GM19397 (cell line): ENCODE measurements around the gene FMNL1.
"Not testable (repeated sequence)": the region's sequence is repeated elsewhere in the genome, so short reads cannot be mapped to it uniquely, and the experiment has no call there.

ENCODE experiments used
- ATAC-seq: cut with Tn5 transposase; IDR thresholded peaks from one replicate; pipeline ENCODE4 v1.9.1; 2021; ENCODE audit warnings: mild to moderate bottlenecking, moderate library complexity; ENCODE audit not compliant: unreplicated experiment

FMNL1 gene, protein sequence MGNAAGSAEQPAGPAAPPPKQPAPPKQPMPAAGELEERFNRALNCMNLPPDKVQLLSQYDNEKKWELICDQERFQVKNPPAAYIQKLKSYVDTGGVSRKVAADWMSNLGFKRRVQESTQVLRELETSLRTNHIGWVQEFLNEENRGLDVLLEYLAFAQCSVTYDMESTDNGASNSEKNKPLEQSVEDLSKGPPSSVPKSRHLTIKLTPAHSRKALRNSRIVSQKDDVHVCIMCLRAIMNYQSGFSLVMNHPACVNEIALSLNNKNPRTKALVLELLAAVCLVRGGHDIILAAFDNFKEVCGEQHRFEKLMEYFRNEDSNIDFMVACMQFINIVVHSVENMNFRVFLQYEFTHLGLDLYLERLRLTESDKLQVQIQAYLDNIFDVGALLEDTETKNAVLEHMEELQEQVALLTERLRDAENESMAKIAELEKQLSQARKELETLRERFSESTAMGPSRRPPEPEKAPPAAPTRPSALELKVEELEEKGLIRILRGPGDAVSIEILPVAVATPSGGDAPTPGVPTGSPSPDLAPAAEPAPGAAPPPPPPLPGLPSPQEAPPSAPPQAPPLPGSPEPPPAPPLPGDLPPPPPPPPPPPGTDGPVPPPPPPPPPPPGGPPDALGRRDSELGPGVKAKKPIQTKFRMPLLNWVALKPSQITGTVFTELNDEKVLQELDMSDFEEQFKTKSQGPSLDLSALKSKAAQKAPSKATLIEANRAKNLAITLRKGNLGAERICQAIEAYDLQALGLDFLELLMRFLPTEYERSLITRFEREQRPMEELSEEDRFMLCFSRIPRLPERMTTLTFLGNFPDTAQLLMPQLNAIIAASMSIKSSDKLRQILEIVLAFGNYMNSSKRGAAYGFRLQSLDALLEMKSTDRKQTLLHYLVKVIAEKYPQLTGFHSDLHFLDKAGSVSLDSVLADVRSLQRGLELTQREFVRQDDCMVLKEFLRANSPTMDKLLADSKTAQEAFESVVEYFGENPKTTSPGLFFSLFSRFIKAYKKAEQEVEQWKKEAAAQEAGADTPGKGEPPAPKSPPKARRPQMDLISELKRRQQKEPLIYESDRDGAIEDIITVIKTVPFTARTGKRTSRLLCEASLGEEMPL

DNA sequence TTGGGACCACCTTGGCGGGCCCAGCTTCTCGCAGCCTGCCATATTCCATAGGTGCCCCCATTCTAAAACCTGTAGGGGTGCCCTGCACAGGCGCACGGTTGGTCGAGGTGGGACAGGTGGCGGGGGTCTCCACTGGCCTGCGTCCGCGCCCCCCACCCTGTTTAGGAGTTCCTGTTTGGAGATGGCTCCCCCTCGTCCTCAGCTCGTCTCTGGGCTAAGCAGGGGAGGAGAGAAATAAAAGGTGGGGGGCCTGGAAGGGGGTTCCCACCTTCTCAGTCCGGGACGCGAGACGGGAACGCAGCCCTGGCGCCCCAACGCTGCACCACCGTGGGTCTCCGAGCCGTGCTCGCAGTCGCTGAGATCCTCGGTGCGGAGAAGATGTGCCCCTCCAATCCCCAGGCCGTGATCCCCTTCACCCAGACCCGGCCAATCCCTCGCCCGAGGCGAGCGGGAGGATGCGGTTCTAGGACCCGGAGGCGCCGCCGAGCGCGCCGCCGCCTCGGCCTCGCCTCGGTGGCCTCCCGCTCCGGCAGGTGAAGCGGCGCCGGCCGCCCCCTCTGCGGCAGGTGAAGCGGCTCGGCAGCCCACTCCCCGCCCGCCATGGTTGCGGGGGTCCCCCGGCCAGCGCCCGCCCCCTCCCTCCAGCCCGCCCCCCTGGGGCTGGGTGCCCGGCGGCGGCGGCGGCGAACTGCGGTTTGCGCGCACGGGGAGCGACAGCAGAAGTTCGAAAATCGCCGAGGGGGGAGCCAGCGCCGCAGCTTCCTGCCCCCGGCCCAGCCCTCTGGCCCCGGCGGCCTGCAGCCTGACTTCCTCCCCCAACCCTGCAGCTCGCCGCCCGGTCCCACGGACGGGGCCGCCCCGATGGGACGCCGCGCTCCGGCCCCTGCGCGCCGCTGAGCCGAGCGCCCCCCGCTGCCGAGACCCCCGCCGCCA is at the start of gene FMNL1:
TSS of gene FMNL1 (plus strand) at position 805 of the 933 bp plus-strand sequence. CDS start 240 bp downstream, outside the sequence.
- ATAC-seq: no peak

DNA sequence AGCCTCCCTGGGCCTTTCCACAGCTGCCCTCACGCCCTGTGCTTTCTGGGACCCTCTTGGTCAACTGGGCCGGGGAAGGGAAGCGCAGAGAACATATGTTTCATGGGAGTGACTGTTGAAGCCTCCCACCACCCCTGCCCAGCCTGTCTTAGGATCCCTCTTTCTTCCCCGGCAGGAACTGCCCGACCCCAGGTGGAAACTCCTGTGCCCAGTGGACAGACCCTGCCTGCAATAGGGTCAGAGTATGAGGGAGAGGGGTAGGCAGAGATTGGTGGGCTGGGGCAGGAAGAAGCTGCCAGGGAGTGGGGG is 49.5 kb upstream of the FMNL1 start:
- no peak for ATAC-seq

DNA sequence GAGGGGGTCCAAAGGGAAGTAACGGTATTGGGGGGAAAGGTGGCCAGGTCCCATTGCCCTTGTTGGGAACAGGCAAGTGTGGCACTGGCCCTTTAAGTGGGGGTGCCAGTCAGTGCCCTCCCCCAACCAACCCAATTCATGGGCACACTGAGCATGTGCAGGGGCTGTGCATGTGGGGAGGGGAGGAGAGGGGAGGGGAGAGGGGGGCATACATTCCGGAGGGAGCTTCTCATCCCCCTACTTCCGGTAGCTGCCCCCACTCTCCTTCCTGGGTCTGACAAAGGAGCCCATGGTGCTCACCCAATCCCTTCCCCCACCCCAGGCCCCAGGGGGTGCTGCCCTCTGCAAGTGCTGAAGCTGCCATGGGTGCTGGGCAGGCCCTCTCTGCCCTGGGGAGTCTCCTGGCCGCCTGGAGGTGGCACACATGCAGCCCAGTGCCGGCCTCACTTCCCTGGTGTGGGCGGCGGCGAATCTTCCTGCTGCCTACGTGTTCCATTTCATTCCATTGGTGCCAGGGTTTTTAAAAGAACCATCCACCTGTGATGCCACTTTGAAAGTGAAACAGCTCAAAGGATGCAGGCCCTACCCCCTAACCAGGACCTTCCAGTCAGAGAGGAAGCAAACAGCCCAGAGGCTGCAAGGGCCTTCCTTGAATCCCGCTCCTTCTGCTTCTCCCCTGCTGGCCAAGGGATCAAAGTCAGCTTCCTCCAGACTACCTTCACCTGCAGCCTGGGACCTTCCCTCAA is 49.0 kb upstream of the FMNL1 start:
- no peak for ATAC-seq

DNA sequence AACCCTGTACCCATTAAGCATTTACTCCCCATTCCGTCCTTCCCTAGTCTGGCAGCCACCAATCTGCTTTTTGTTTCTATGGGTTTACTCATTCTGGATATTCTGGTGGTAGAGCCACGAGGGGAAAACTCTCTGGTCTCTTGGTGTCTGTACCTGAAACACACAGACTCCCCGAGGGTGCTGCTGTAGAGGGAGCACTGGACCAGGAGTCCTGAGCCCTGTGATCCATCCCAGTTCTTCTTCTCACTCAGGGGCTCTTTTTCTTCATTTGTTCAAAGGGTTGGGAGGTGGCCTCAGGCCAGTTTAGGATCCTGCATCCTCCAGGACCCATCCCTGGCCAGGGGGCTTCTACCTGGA is 45.9 kb upstream of the FMNL1 start:
- ATAC-seq: no peak

DNA sequence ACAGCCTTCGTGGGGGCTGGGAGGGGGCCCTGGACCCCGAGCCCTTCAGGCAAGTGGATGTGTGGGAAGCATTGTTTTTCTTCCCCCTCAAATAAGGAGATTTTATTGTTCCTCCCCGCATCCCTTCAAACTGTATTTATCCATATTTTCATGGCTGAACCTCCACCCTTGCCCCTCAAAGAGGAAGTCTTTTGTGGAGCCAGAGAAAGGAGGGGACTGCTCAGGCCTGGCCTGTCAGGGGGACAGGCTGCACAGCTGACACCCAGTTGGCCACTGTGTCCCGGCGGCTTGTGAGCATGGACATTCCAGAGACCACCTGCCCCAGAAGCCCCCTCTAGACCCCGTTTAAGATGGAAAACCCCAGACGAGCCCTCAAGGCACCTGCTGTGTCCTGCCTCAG is 44.1 kb upstream of the FMNL1 start:
- ATAC-seq: no peak

DNA sequence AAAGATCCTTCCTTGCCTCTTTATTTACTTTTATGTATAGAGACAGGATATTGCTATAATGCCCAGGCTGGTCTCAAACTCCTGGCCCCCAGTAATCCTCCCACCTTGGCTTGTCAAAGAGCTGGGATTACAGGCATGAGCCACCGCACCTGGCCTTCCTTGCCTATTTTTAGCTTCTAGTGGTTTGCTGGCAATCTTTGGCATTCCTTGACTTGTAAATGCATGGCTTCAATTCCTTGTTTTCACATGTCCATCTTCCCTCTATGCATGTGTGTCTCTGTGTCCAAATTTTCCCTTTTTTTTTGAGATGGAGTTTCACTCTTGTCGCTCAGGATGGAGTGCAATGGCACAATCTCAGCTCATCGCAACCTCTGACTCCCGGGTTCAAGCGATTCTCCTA is 37.5 kb upstream of the FMNL1 start:
- ATAC-seq: no peak

DNA sequence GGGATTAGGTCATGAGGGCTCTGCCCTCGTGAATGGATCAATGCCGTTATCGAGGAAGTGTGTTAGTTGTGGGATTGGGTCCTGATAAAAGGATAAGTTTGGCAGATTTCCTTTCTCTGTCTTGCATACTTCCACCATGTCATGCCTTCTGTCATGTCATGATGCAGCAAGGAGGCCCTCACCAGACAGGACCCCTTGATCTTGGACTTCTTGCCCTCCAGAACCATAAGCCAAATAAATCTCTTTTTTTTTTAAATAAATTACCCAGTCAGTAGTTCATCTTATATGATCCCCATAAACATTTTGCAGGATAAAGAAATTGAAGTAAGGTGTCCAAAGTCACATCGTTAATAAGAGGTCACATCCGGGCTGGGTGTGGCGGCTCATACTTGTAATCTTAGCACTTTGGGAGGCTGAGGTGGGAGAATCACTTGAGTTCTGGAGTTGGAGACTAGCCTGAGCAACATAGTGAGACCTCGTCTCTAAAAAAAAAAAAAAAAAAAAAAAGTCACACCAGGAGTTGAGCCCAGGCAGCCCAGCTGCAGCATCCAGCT is 34.8 kb upstream of the FMNL1 start:
- ATAC-seq: no peak

DNA sequence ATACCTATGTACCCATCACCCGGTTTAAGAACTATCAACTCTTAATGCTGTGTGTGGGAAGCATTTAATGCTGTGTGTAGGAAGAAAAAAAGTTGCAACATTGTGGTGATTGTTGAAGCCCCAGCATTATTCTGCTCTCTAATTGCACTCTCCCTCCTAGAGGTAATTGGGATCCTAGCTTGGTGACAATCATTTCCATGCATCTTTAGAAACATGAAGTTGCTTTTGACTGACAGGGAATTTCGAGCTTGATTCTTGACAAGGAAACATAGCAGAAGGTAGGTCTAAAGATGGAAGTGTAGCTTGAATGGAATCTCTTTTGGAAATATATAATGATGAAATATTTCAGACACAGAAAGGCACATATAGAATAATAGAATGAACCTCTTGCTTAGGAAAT is 32.7 kb upstream of the FMNL1 start:
- ATAC-seq: no peak

DNA sequence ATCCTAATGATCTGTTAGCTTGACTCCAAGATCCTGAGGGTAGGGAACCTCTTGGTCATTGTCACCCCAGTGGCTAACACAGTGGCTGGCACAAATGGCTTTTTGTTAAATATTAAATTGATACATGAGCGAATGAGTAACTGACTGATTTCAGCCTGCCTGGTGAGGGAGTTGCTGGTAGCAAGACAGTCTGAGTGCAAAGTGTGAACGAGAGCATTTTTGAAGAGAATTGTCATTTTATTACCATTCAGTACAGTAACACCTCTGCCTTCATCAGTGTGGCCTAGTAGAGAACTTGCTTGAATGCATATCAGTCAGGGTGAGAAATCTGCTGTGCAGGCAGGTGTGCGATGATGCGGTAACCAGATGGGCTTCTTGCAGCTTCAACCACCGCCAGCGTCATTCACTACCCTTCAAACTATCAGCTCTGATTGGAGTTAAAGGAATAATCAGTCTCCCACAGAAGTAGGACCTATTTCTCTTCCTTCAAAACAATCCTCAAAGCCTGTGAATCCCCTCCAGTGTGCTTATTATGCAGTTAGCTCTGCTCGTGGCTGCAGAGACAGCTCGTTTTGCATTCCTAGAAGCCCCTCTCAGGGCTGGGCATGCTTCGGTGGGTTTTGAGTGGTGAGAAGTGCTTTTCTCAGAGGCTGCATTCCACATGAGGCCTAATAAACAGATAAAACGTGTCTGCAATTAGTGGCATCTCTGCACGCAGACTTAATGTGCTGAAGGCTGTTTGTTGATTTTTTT is 31.0 kb upstream of the FMNL1 start:
- ATAC-seq: no peak

DNA sequence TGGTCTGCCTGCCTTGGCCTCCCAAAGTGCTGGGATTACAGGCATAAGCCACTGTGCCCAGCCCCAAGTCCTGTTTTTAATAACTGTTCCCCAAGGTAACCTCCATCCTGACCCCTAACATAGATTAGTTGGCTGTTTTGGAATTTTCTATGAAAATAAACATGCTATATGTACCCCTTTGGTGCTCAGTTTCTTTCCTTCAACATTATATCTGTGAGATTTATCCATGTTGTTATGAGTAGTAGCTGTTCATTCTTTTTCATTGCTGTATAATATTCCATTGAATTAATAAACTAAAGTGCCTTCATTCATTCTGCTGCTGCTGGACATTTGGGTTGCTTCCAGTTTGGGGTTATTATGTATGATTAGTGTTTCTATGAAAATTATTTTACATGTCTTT is 26.3 kb upstream of the FMNL1 start:
- no peak for ATAC-seq

DNA sequence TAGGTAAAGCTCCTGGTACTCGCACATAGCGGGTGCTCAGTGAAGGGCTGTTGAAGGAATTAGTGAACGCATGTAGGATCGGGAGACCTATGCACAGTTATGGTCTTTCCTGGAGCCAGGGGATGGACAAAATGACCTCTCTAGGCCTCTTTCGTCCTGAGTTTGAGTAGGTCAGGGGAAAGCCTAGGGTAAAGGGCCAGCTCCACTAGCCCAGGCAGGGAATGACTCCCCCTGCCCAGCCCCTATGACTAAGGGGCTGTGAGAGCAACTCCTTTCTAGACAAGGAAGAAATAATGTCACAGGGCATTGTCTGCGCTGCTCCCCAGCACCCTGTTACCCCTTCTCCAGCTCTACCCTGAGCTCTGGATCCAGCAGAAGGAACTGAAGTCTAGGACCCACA is 24.6 kb upstream of the FMNL1 start:
- ATAC-seq: no peak

DNA sequence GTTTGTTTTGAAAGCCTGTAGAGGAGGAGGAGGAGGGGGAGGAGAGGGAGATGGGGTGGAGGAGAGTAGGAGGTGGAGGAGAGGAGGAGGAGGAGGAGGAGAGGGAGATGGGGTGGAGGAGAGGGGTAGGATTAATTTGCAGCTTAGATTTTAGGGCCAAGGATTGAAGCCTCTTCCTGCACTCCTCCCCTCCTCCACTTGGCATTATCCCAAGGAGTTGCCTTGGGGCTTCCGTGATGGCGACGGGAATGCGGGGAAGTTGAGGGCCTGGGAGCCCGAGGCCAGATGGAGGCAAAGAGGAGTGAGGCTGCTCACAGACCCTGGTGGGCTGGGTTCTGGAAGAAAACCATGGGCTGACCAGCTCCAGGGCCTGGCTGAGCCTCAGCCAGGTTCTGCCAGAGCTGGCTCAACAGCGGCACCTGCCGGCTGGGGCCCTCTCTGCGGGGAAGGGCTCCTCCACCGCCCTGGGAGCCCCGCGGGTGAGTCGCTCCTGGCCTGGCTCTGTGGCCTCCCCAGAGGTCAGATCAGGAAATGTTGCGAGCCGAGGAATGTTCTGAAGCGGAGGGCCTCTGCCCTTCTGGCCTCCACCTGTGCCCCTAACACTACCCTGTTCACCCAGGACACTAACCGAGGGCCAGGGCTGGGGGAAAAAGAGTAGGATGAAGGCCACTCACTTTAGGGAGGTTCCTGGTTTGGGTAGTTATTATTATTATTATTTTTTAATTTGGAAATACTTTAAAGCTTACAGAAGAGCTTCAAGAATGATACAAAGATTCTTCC is 23.9 kb upstream of the FMNL1 start:
- peak; percentile 76 for ATAC-seq

DNA sequence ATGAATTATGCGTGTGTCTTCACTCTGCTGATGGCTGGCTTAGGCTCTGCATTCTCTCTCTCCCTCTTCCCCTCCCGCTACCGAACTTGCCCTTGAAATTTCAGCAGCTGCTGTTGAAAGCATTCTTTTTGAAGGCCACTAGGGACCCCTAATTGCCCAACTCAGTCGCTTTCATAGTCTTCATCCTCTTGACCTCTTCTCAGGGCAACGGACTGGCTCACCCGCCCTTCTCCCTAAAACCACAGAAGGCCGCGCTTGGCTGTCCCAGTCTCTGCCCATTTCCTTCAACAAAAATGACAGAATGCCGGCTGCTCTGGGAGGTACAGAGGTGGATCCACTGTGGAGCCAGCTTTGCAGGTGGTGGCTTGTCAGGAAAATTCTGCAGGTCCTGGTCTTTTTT is 21.0 kb upstream of the FMNL1 start:
- ATAC-seq: no peak

DNA sequence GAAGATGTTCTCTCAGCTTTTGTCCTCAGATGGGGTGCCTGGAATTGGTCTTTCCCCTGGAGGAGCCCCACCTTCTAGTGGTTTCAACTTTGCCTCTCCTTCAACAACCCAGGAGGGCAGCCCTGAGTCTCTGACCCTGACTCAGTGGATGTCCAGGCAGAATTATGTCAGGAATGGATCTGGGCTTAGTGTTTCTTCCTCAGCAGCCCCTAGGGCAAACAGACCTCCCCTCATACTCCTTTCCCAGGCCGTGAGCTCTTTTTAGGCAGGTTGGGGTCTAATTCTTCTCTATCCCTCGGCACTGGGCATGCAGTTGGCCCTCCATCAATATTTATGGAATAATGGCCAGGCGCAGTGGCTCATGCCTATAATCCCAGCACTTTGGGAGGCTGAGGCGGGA is 20.2 kb upstream of the FMNL1 start:
- no peak for ATAC-seq

DNA sequence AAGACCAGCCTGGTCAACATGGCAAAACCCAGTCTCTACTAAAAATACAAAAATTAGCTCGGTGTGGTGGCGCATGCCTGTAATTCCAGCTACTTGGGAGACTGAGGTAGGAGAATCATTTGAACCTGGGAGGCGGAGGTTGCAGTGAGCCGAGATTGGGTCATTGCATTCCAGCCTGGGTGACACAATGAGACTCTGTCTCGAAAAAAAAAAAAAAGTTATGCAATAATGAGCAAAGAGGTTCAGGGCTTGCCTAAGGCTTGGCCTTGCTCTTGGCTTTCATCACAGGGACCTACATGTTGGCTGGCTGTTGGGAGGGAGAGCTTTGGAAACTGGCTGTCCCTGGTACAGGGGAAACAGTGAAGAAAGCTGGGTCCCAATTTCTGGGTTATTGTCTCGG is 19.8 kb upstream of the FMNL1 start:
- ATAC-seq: not testable (repeated sequence)

DNA sequence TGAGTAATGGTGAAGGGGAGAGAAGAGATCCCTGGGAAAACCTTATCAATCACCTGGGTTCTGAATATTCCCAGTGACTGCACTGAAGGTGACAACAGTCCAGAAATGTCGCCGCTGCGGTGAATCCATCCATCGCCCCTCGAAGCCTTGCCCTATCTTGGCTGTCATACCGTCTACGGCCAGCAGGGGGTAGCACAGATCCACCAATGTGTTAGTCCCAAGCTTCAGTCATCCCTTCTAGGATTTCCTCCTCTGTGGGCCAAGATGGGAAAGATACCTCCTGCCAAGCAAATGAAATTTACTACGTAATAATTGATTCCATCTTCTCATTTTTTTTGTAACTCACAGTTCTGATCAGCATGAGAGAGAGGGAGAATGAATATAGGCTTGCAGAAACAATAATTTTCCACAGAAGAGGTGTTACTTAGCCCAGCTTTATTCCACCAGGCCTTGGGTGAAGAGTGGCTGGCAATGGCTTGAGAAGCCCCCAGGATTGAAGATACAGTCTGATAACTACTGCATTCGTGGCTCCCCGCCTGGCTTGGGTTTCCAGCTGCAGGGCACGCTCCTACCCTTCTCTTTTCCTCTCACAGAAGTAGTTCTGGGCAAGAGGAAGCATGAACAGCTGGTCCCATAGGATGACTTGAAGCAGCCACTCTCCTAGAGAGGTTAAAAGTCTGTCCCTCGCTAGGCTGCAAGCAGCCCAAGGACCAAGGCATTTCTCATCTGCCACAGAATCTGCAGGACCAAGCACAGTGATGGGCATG is 2.6 kb upstream of the FMNL1 start:
- ATAC-seq: no peak

DNA sequence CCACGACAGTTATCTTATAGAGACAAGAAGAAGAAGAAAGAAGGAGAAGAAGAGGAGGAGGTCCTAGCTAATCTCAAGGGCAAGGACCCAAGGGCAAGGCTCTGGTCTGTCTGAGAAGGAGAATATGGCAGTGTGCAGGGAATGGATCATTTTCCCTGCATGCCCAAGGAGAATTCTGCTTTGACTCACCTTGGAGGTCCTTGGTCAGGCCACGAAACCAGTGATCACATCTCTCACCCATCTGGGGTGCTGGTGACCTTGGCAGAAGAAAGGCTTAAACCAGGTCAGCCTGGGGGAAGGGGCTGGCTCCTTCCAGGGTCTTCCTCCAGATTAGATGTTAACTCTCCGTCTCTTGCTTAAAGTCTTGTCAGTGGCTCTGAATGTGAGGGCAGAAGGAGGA is 1.6 kb upstream of the FMNL1 start:
- no peak for ATAC-seq

DNA sequence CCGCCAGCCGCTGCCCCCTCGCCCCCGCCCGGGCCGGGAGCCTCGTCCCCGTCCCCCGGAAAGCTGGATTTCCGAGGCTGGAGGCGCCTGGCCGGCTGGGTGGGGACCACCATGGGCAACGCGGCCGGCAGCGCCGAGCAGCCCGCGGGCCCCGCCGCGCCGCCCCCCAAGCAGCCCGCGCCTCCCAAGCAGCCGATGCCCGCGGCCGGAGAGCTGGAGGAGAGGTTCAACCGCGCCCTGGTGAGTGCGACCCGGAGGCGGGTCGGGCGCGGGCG is 266 bp downstream of the FMNL1 start:
- ATAC-seq: no peak
